ENCODE data around the gene ADAM19.

The ADAM19 gene

GRCh38 chr5:157599565-157599964, 24.0 kb upstream of the ADAM19 start:
- ATAC-seq (ENCODE audit: insufficient read depth, low read depth) (no peak), DNase-seq (no peak)
- H3K36me3 ChIP-seq (ENCODE audit: insufficient read depth, low read length) = no peaks in the 10 kb centered on the region
- no peaks in the 10 kb centered on the region for H4K20me1 ChIP-seq (ENCODE audit: insufficient read depth, low read length)
- H3K27me3 ChIP-seq (ENCODE audit: insufficient read depth, low read length, poor library complexity) = no peaks in the 10 kb centered on the region
- no peak overlapping the region for H2AFZ ChIP-seq (ENCODE audit: low read depth, low read length)
- no peak overlapping the region for H3K9ac ChIP-seq (ENCODE audit: low read depth, low read length)
- H3K9me3 ChIP-seq (ENCODE audit: insufficient read depth, low read length, severe bottlenecking) = no peaks in the 10 kb centered on the region
- TF ChIP-seq EZH2 (IDR thresholded peaks at IDR 0.05; ENCODE audit: borderline replicate concordance, low read depth, low read length, severe bottlenecking) (no peak), CTCF (IDR thresholded peaks at IDR 0.05; ENCODE audit: borderline replicate concordance, extremely low read depth, low read length, poor library complexity, severe bottlenecking) (no peak)
- no peak overlapping the region for H3K4me2 ChIP-seq (ENCODE audit: insufficient read depth, low read length)
- no peaks in the 10 kb centered on the region for H3K79me2 ChIP-seq (ENCODE audit: insufficient read depth, low read length)
- H3K4me1 ChIP-seq (ENCODE audit: insufficient read depth, low read length) = peaks cover 57% of the 10 kb centered on the region
- H3K4me3 ChIP-seq (ENCODE audit: low read depth in 1 of 2, low read length in 2 of 2) = no peak overlapping the region
- H3K27ac ChIP-seq (ENCODE audit: low read length) = no peak overlapping the region

GRCh38 chr5:157598350-157598936, 22.9 kb upstream of the ADAM19 start:
- ATAC-seq (ENCODE audit: insufficient read depth, low read depth) = no peak
- H3K4me1 ChIP-seq (ENCODE audit: insufficient read depth, low read length) = peaks cover 57% of the 10 kb centered on the region
- no peak overlapping the region for H3K27ac ChIP-seq (ENCODE audit: low read length)
- no peak overlapping the region for H3K4me3 ChIP-seq (ENCODE audit: low read depth in 1 of 2, low read length in 2 of 2)
- H3K9ac ChIP-seq (ENCODE audit: low read depth, low read length) = no peak overlapping the region
- H3K36me3 ChIP-seq (ENCODE audit: insufficient read depth, low read length) = no peaks in the 10 kb centered on the region
- no peaks in the 10 kb centered on the region for H3K27me3 ChIP-seq (ENCODE audit: insufficient read depth, low read length, poor library complexity)
- no peaks in the 10 kb centered on the region for H4K20me1 ChIP-seq (ENCODE audit: insufficient read depth, low read length)
- no peaks in the 10 kb centered on the region for H3K9me3 ChIP-seq (ENCODE audit: insufficient read depth, low read length, severe bottlenecking)
- no peak overlapping the region for H3K4me2 ChIP-seq (ENCODE audit: insufficient read depth, low read length)
- TF ChIP-seq EZH2 (IDR thresholded peaks at IDR 0.05; ENCODE audit: borderline replicate concordance, low read depth, low read length, severe bottlenecking) (no peak), CTCF (IDR thresholded peaks at IDR 0.05; ENCODE audit: borderline replicate concordance, extremely low read depth, low read length, poor library complexity, severe bottlenecking) (no peak)
- no peaks in the 10 kb centered on the region for H3K79me2 ChIP-seq (ENCODE audit: insufficient read depth, low read length)
- no peak for DNase-seq
- H2AFZ ChIP-seq (ENCODE audit: low read depth, low read length) = no peak overlapping the region

DNA sequence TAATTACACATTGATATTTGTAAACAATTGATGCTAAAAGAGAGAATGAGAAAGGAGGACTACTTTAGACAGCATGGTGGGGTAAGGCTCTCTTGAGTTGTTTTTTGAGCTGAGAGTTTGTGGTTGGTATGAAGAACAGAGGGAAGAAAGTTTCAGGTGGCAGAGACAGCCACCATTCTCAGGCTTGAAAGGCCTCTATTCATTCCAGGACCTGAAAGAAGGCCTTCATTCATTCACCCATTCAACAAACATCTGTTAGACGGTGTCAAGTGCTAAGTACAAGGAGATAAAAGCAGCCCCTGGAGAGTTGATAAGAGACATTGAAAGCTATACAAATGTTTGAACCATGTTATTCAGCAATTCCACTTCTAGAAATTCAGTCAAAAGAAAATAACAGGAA, 21.7 kb upstream of the ADAM19 start:
- DNase-seq (no peak), ATAC-seq (ENCODE audit: insufficient read depth, low read depth) (peak; percentile 38)
- no peak overlapping the region for H3K4me3 ChIP-seq (ENCODE audit: low read depth in 1 of 2, low read length in 2 of 2)
- H3K36me3 ChIP-seq (ENCODE audit: insufficient read depth, low read length) = no peaks in the 10 kb centered on the region
- H3K27ac ChIP-seq (ENCODE audit: low read length) = peak overlapping the region; percentile 60
- no peak overlapping the region for H2AFZ ChIP-seq (ENCODE audit: low read depth, low read length)
- H3K27me3 ChIP-seq (ENCODE audit: insufficient read depth, low read length, poor library complexity) = no peaks in the 10 kb centered on the region
- H3K9ac ChIP-seq (ENCODE audit: low read depth, low read length) = no peak overlapping the region
- H3K79me2 ChIP-seq (ENCODE audit: insufficient read depth, low read length) = no peaks in the 10 kb centered on the region
- H3K9me3 ChIP-seq (ENCODE audit: insufficient read depth, low read length, severe bottlenecking) = no peaks in the 10 kb centered on the region
- TF ChIP-seq CTCF (IDR thresholded peaks at IDR 0.05; ENCODE audit: borderline replicate concordance, extremely low read depth, low read length, poor library complexity, severe bottlenecking) = no peak
- TF ChIP-seq EZH2 (IDR thresholded peaks at IDR 0.05; ENCODE audit: borderline replicate concordance, low read depth, low read length, severe bottlenecking) = no peak
- no peak overlapping the region for H3K4me2 ChIP-seq (ENCODE audit: insufficient read depth, low read length)
- peaks cover 57% of the 10 kb centered on the region for H3K4me1 ChIP-seq (ENCODE audit: insufficient read depth, low read length)
- no peaks in the 10 kb centered on the region for H4K20me1 ChIP-seq (ENCODE audit: insufficient read depth, low read length)

Measured in DND-41 (cell line).